Bronchial epithelial cell (primary cell): ENCODE data around the gene POU2AF1. TPM values are rescaled to one million over a fixed set of nuclear protein-coding genes. Genes with fewer than 3 reads are reported as not detected.

Experiments
- DNase-seq: peaks from one replicate; pipeline ENCODE4 v3.0.0-alpha.2; 2010; ENCODE audit warnings: low read depth
- FAIRE-seq: peaks from 2 replicates; lab custom pipeline; 2011; peaks lifted over from hg19 to GRCh38; lab: Jason Lieb, UNC
- H3K27me3 ChIP-seq: 2 replicates; pipeline ENCODE4 v1.5.1; 2011; ENCODE audit warnings: low read length; ENCODE audit not compliant: control insufficient read depth, insufficient read depth
- H3K36me3 ChIP-seq: 2 replicates; pipeline ENCODE4 v1.5.1; 2011; ENCODE audit warnings: low read length; ENCODE audit not compliant: control insufficient read depth, insufficient read depth
- H3K4me3 ChIP-seq: 2 replicates; pipeline ENCODE4 v1.5.1; 2011; ENCODE audit warnings: mild to moderate bottlenecking, low read depth, low read length, control low read depth
- total RNA-seq: library from RNA; depleted of rRNA; stranded (reverse); fragments of >200 nt; gene quantifications from 2 replicates; pipeline ENCODE4 v1.2.1, GENCODE V29; 2014
- TF ChIP-seq, protein P1 (sequence below): IDR thresholded peaks from 2 replicates; pipeline ENCODE4 v1.5.1; 2011; ENCODE audit warnings: mild to moderate bottlenecking, moderate library complexity, low read length, control low read depth, inconsistent platforms; ENCODE audit not compliant: insufficient read depth, severe bottlenecking

The POU2AF1 gene
- total RNA-seq, 1 donor from 2014 or later = not detected

DNA sequence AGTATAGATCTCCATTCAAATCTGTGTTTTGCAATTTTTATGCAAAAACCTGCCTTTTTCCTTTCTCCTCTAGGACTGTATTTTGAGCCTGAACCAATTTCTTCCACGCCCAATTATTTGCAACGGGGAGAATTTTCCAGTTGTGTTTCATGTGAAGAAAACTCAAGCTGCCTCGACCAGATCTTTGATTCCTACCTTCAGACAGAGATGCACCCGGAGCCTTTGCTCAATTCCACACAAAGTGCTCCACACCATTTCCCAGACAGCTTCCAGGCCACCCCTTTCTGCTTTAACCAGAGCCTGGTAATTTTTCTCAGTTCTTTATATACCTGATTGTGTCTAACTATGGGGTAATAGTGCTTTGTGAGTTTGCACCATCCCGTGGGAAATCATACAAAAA, 72.8 kb downstream of the POU2AF1 start:
- TF ChIP-seq, protein P1, sequence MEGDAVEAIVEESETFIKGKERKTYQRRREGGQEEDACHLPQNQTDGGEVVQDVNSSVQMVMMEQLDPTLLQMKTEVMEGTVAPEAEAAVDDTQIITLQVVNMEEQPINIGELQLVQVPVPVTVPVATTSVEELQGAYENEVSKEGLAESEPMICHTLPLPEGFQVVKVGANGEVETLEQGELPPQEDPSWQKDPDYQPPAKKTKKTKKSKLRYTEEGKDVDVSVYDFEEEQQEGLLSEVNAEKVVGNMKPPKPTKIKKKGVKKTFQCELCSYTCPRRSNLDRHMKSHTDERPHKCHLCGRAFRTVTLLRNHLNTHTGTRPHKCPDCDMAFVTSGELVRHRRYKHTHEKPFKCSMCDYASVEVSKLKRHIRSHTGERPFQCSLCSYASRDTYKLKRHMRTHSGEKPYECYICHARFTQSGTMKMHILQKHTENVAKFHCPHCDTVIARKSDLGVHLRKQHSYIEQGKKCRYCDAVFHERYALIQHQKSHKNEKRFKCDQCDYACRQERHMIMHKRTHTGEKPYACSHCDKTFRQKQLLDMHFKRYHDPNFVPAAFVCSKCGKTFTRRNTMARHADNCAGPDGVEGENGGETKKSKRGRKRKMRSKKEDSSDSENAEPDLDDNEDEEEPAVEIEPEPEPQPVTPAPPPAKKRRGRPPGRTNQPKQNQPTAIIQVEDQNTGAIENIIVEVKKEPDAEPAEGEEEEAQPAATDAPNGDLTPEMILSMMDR = no peak
- FAIRE-seq (no peak), DNase-seq (no peak)
- H3K4me3 ChIP-seq = no peak overlapping the region
- H3K36me3 ChIP-seq = no peaks in the 10 kb centered on the region
- H3K27me3 ChIP-seq = peaks cover 7% of the 10 kb centered on the region

DNA sequence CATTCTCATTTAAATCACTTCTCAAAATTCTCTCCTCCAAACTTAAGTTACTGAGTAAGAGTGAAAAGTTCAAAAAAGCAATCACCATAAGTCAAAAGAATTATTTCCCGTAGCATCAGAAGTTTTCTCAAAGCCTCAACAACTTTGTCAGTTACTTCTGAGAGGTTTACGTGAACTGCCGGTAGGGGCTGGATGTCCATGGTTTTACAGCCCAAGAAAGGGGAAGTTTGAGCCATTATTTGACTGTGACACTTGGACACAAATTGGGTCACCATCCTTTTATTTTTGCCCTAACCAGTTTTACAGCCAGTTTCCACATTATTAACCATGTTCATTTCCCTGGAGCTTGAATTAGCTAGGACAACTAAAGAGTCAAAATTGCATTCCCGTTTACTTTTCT, 73.2 kb downstream of the POU2AF1 start:
- no peak overlapping the region for H3K4me3 ChIP-seq
- no peak for DNase-seq
- no peaks in the 10 kb centered on the region for H3K36me3 ChIP-seq
- no peak for FAIRE-seq
- TF ChIP-seq, protein P1 = no peak
- H3K27me3 ChIP-seq = peaks cover 10% of the 10 kb centered on the region

DNA sequence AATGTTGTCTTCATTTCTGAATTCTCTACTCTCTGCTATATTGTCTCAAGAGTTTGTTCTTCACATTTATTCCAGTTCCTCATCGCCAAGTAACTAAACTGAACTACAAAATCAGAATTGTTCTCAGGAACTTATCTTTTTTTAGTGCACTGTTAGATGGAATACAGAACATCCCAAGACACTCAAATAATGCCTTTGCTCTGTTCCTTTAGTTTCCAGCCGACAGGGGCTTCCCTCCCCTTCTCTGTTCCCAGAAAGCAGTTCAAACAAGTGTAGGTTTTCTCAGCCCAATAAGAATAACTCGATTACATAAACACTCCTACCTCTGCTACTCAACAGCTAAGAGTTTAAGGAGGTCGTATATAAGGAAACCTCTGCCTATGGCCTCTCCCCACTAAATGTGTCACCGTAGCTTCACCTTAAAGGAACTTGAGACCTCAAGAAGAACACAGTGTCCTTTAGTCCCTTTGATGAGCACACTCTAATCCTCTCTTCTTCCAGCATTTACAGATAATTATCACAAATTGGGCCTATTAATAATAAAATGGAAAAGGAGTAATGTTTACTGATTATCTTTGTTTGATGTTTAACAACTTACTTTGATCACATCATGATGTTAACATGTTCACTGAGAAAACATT, 73.8 kb downstream of the POU2AF1 start:
- TF ChIP-seq, protein P1 = no peak
- peaks cover 16% of the 10 kb centered on the region for H3K27me3 ChIP-seq
- no peak for FAIRE-seq

DNA sequence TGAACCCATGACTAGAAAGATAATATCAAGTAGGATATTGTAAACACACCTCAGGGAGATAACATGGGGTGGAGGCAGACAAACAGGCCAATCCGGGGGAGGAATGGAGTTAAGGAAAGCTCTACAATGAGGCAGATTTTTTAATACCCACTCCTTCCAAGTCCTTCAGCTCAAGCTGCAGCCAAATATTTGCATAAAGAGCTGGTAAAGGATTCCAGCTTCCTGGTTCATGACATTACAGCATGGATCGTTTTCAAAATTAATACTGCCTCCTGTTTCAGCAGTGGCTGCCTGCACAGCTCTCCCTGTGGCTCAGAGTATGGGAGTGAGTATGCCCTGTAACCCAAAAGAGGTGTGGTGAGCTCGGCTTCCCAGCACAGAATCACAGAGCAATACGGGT, 75.6 kb downstream of the POU2AF1 start:
- TF ChIP-seq, protein P1 = no peak
- peak; percentile 44 for DNase-seq
- no peak for FAIRE-seq
- H3K36me3 ChIP-seq = no peaks in the 10 kb centered on the region
- H3K27me3 ChIP-seq = peaks cover 23% of the 10 kb centered on the region
- H3K4me3 ChIP-seq = no peak overlapping the region

More for the DNA sequence above, 73.8 kb downstream of the POU2AF1 start:
- DNase-seq = no peak
- H3K4me3 ChIP-seq = no peak overlapping the region
- H3K36me3 ChIP-seq = no peaks in the 10 kb centered on the region

DNA sequence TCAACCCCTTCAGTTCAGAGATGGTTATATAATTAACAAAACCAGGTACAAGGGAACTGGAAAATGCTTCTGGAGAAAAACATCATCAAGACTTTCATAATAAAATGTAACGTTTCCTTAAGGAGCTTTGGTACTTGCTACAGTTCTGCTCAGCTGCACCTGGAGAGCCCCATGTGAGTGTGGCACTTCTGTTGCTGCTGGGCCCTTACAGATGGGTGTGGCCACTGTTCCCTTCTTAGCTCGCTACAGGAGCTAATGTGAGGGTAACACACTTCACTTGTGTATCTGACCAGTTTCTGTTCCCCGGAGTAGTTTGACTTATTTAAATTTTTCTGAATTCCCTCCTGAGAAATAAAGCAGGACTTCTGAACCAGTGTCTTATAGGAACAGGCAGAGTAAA, 76.8 kb downstream of the POU2AF1 start:
- no peak for FAIRE-seq

More for the DNA sequence above, 76.8 kb downstream of the POU2AF1 start:
- Histone ChIP-seq H3K36me3 (no peaks in the 10 kb centered on the region), H3K4me3 (no peak overlapping the region), H3K27me3 (peaks cover 24% of the 10 kb centered on the region)
- DNase-seq = no peak
- TF ChIP-seq, protein P1 = no peak

Other genes starting within 250 kb of the POU2AF1 start
- gene POU2AF2, start 133.6 kb downstream of the POU2AF1 start, total RNA-seq = not detected in 2 replicates
- not detected in 2 replicates for gene POU2AF3, start 80.7 kb downstream of the POU2AF1 start, total RNA-seq
- gene BTG4, start 133.1 kb upstream of the POU2AF1 start, total RNA-seq = 0.26 and 0.51 TPM in 2 replicates
- not detected in 2 replicates for gene HOATZ, start 135.5 kb upstream of the POU2AF1 start, total RNA-seq
- gene LAYN, start 161.4 kb upstream of the POU2AF1 start, total RNA-seq = 5.3 and 6.9 TPM in 2 replicates
- gene SIK2, start 223.2 kb upstream of the POU2AF1 start, total RNA-seq = 2.9 and 3.6 TPM in 2 replicates